Measurements from ENCODE around the gene CDK14.

The CDK14 gene

DNA sequence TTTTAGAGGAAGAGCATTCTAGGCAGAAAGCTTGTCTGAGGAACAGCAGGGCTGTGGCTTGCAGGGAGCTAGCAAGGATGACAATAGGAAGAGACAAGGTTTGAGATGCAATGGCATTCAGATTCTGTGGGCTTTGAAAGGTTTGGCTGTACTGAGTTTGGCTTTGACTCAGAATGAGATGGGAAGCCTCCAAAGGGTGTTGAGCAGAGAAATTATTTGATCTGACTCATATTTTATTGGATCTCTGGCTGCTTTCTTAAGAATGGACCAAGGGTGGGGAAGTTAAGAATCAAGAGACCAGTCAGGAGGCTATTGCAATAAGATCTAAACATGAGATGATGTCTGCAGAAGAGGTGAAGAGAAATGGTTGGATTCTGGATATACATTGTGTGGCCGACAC is 273.2 kb downstream of the CDK14 start:
- H3K4me3 Mint-ChIP-seq = no peak overlapping the region
- H3K4me1 Mint-ChIP-seq (ENCODE audit: low read depth) = no peaks in the 10 kb centered on the region
- peaks cover 15% of the 10 kb centered on the region for H3K9me3 Mint-ChIP-seq
- no peak overlapping the region for H3K27ac Mint-ChIP-seq
- H3K27me3 Mint-ChIP-seq = no peaks in the 10 kb centered on the region
- H3K36me3 Mint-ChIP-seq (ENCODE audit: low read depth) = no peaks in the 10 kb centered on the region

DNA sequence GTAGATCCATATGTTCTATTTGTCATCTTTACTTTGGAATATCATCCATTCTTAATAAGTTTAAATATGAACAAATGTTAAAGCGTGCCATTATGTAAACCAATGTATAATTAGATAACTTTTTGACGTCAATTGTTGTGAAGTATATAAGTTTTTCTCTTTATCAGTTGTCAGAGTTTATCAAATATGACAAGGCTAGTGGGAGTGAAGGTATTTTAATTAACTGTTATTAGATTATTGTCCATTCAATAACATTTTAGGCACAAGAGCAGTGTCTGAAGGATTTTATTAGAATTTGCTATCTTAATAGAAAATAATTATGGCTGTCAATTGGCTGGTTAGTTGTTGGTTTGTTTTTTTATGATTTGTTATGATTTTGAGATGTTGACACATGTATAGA is 280.6 kb downstream of the CDK14 start:
- Mint-ChIP-seq H3K4me3 (no peak overlapping the region), H3K4me1 (ENCODE audit: low read depth) (no peaks in the 10 kb centered on the region), H3K9me3 (no peaks in the 10 kb centered on the region), H3K36me3 (ENCODE audit: low read depth) (no peaks in the 10 kb centered on the region), H3K27me3 (no peaks in the 10 kb centered on the region), H3K27ac (no peak overlapping the region)

- no peaks in the 10 kb centered on the region for H3K27me3 Mint-ChIP-seq
- H3K4me1 Mint-ChIP-seq (ENCODE audit: low read depth) = no peaks in the 10 kb centered on the region
- H3K9me3 Mint-ChIP-seq = no peaks in the 10 kb centered on the region
- no peak overlapping the region for H3K4me3 Mint-ChIP-seq
- H3K36me3 Mint-ChIP-seq (ENCODE audit: low read depth) = no peaks in the 10 kb centered on the region
- H3K27ac Mint-ChIP-seq = no peak overlapping the region
These were observed 281.1 kb downstream of the CDK14 start for GRCh38 chr7:90877201-90877600.

DNA sequence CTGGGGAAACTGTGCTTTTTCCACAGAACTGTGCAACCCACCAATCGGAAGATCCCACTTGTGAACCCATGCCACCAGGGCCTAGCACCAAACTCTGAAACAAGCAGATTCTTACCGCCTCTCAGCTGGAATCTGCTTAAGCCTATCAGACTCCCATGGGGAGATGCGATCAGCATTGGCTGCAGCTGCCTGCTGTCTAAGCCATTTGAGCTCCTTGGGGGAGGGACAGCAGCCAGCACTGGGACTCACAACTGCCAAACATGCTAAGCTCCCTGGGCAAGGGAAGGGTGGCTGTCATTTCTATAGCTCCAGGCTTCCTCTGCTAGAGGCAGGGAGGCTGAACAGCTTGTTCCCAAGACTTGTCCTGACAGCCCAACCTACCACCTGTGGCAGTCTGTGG is 283.8 kb downstream of the CDK14 start:
- Mint-ChIP-seq H3K9me3 (no peaks in the 10 kb centered on the region), H3K36me3 (ENCODE audit: low read depth) (no peaks in the 10 kb centered on the region), H3K27me3 (no peaks in the 10 kb centered on the region), H3K4me1 (ENCODE audit: low read depth) (no peaks in the 10 kb centered on the region), H3K27ac (no peak overlapping the region), H3K4me3 (no peak overlapping the region)

DNA sequence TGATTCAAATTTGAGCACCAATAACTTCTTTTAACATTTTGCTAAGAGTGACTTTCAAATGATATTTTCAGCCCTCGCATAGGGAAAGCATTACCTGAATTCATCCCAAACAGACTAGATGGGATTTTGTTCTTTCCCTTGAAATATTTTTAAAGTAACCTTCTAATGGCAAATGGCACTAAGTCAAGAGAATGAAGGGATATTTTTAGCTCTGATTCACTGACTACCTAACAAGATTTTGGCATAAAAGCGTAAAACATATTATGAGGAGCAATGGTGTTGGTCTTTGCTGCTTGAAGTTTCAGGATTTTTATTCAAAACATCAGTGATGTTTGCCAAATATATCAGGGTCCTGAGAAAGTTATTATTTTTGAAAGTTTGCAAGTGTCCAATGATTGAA is 290.3 kb downstream of the CDK14 start:
- Mint-ChIP-seq H3K4me3 (no peak overlapping the region), H3K36me3 (ENCODE audit: low read depth) (no peaks in the 10 kb centered on the region), H3K27ac (no peak overlapping the region), H3K9me3 (peaks cover 4% of the 10 kb centered on the region), H3K27me3 (no peaks in the 10 kb centered on the region), H3K4me1 (ENCODE audit: low read depth) (no peaks in the 10 kb centered on the region)

DNA sequence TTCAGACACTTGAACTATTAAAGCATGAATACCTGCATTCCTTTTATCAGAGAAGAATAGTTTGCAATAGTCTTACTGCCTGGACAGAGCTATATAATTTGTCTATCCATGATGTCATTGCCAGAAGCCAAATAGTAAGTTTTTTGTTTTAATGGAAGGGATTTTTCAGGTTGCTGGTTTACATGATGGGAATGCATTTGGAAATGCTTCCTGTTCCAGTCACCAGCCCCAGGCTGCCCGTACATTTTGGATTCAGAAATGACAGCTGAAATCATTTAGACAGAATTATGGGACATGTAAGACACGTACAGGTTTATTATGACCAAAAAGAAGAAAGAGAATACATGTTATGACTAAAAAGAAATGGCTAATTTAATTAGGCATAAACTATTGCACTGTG is 293.1 kb downstream of the CDK14 start:
- Mint-ChIP-seq H3K9me3 (peaks cover 4% of the 10 kb centered on the region), H3K4me1 (ENCODE audit: low read depth) (no peaks in the 10 kb centered on the region), H3K36me3 (ENCODE audit: low read depth) (no peaks in the 10 kb centered on the region), H3K27me3 (no peaks in the 10 kb centered on the region), H3K27ac (no peak overlapping the region), H3K4me3 (no peak overlapping the region)

DNA sequence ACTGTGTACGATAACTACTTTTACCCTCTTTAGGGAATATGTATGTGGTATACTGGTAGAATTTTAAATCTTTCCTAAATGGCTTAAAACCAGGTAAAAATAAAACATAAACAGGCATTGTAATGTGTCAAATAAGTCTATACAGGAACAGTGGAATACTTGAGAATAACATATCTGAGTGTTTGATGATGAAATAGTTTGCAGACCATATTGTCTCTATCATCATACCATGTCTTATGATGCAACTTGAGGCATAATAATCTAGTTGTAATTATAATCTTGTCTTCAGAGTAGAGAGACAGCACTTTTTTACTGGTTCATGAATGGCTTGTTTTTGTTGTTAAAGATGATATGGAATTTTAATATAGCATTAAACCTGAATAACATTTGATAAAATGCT is 293.5 kb downstream of the CDK14 start:
- Mint-ChIP-seq H3K4me1 (ENCODE audit: low read depth) (no peaks in the 10 kb centered on the region), H3K27ac (no peak overlapping the region), H3K36me3 (ENCODE audit: low read depth) (no peaks in the 10 kb centered on the region), H3K27me3 (no peaks in the 10 kb centered on the region), H3K9me3 (peaks cover 4% of the 10 kb centered on the region), H3K4me3 (no peak overlapping the region)

DNA sequence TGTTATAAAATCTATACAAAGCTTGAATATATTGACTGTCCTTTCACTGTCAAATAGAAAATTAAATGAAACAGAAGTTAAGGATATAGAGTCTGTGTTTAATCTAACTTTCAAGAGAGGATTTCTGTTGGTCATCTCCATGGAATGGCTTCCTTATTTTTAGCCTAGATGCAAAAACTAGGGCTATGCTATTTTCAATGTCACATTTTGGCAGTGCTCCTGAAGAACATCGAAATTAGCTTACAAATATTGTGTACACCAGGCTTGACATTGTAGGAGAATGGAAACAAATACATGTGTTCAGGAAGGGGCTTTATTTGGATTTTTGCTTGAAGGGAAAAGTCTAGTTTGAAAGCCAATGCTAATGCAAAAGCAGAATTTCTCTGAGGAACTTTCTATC is 295.4 kb downstream of the CDK14 start:
- H3K27ac Mint-ChIP-seq = no peak overlapping the region
- H3K36me3 Mint-ChIP-seq (ENCODE audit: low read depth) = no peaks in the 10 kb centered on the region
- no peak overlapping the region for H3K4me3 Mint-ChIP-seq
- H3K9me3 Mint-ChIP-seq = peaks cover 4% of the 10 kb centered on the region
- no peaks in the 10 kb centered on the region for H3K4me1 Mint-ChIP-seq (ENCODE audit: low read depth)
- H3K27me3 Mint-ChIP-seq = no peaks in the 10 kb centered on the region

DNA sequence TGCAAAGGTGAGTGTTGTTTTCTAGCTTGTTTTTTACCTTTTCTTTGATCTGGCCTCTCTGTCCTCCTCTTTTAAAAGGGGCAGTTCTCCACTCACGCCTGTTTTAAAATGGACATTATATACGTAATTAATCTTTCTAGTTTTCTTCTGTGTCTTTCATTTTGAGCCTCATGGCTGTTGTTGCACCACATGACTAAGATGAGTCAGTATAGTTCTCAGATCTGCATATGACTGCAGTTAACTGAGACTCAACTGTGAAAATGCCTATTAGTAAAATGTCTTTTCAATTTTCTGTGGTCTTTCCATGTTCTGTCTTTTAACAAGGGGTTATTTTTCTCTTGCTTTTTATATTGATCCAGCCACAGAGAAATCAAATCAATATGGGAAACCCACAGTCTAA is 296.1 kb downstream of the CDK14 start:
- Mint-ChIP-seq H3K36me3 (ENCODE audit: low read depth) (no peaks in the 10 kb centered on the region), H3K27me3 (no peaks in the 10 kb centered on the region), H3K4me3 (no peak overlapping the region), H3K4me1 (ENCODE audit: low read depth) (no peaks in the 10 kb centered on the region), H3K9me3 (peaks cover 4% of the 10 kb centered on the region), H3K27ac (no peak overlapping the region)

- Mint-ChIP-seq H3K9me3 (no peaks in the 10 kb centered on the region), H3K4me3 (no peak overlapping the region), H3K27ac (no peak overlapping the region), H3K36me3 (ENCODE audit: low read depth) (no peaks in the 10 kb centered on the region), H3K4me1 (ENCODE audit: low read depth) (no peaks in the 10 kb centered on the region), H3K27me3 (no peaks in the 10 kb centered on the region)
These were observed 298.0 kb downstream of the CDK14 start for GRCh38 chr7:90894122-90894521.

DNA sequence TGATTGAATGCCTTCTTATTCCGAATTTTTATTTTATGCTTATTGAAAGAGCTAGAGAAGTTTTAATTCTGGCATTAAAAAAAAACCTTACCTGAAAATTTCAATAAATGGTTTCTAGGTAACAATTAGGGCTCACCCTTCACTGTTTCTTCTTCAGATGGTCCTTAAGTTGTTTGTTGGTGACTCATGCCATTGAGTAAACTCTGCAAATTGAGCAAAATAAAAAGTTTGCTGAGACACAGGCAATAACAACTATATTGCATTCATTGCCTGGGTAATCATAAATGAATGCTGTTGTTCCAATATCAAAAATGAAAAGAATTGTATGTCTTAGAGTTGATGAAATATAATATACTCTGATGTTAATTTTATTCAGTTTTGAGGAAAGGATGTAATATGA is 300.3 kb downstream of the CDK14 start:
- Mint-ChIP-seq H3K27ac (no peak overlapping the region), H3K9me3 (peaks cover 5% of the 10 kb centered on the region), H3K27me3 (no peaks in the 10 kb centered on the region)

DNA sequence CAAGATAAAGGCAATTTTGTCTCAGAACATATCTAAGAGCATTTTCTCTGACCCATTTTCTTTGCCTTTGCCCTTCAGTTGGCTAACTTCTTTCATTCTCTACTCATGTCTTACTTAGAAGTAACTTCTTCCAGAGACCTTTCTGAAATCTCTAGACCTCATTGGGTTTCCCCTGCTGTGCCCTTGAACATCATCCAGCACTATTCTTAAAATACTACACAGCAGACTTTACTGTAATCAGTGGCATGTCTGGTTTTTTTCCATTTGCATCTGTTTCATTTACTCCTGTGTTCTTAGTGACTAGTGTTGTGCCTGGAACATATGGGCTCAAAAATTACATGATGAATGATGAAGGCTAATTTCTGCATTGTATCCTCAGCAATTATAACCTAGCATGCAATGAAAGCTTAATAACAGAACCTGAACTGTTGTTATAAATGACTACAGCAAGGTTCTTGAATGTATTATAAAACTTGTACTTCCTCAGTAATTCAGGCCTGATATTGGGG is 301.9 kb downstream of the CDK14 start:
- Mint-ChIP-seq H3K27me3 (no peaks in the 10 kb centered on the region), H3K4me1 (ENCODE audit: low read depth) (no peaks in the 10 kb centered on the region), H3K4me3 (no peak overlapping the region), H3K27ac (peak overlapping the region; percentile 10), H3K9me3 (peaks cover 5% of the 10 kb centered on the region), H3K36me3 (ENCODE audit: low read depth) (no peaks in the 10 kb centered on the region)

More for the DNA sequence above, 300.3 kb downstream of the CDK14 start:
- Mint-ChIP-seq H3K36me3 (ENCODE audit: low read depth) (no peaks in the 10 kb centered on the region), H3K4me3 (no peak overlapping the region), H3K4me1 (ENCODE audit: low read depth) (no peaks in the 10 kb centered on the region)

GRCh38 chr7:90900628-90901356 is 304.7 kb downstream of the CDK14 start:
- no peaks in the 10 kb centered on the region for H3K4me1 Mint-ChIP-seq (ENCODE audit: low read depth)
- H3K36me3 Mint-ChIP-seq (ENCODE audit: low read depth) = no peaks in the 10 kb centered on the region
- no peak overlapping the region for H3K27ac Mint-ChIP-seq
- H3K27me3 Mint-ChIP-seq = no peaks in the 10 kb centered on the region
- no peak overlapping the region for H3K4me3 Mint-ChIP-seq
- H3K9me3 Mint-ChIP-seq = peaks cover 5% of the 10 kb centered on the region

GRCh38 chr7:90903841-90904240 is 307.7 kb downstream of the CDK14 start:
- Mint-ChIP-seq H3K9me3 (peaks cover 5% of the 10 kb centered on the region), H3K4me1 (ENCODE audit: low read depth) (no peaks in the 10 kb centered on the region), H3K27ac (no peak overlapping the region), H3K36me3 (ENCODE audit: low read depth) (no peaks in the 10 kb centered on the region), H3K27me3 (no peaks in the 10 kb centered on the region), H3K4me3 (no peak overlapping the region)

GRCh38 chr7:90910136-90910535 is 314.0 kb downstream of the CDK14 start:
- no peaks in the 10 kb centered on the region for H3K4me1 Mint-ChIP-seq (ENCODE audit: low read depth)
- H3K9me3 Mint-ChIP-seq = no peaks in the 10 kb centered on the region
- no peaks in the 10 kb centered on the region for H3K36me3 Mint-ChIP-seq (ENCODE audit: low read depth)
- no peak overlapping the region for H3K4me3 Mint-ChIP-seq
- no peak overlapping the region for H3K27ac Mint-ChIP-seq
- H3K27me3 Mint-ChIP-seq = no peaks in the 10 kb centered on the region

DNA sequence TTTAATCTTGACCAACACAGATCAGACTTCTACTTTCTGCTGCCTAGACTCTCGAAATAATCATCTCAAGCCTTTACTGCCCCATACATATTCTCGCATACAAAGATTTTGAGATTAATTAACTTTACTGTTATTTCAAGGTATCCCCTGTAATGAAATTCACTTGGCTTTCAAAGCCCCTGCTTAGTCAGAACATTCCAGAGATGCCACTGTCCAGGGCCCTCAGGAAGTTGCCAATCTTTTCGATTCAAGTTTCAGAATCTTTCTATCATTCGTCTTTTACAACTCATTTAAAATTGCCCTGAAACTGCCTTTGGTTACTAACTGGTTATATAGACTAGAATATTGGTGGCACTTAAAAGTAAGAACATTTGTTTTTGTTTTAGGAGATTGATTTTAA is 320.2 kb downstream of the CDK14 start:
- Mint-ChIP-seq H3K27ac (no peak overlapping the region), H3K27me3 (no peaks in the 10 kb centered on the region), H3K36me3 (ENCODE audit: low read depth) (no peaks in the 10 kb centered on the region), H3K4me1 (ENCODE audit: low read depth) (no peaks in the 10 kb centered on the region), H3K9me3 (no peaks in the 10 kb centered on the region), H3K4me3 (no peak overlapping the region)

Data from stimulated activated naive CD8-positive, alpha-beta T cell treated with anti-CD3 and anti-CD28 coated beads, Interleukin-15, Interleukin-2, amounts not matched to agents 100 ng/mL and 50 ng/mL, for 24 hours (primary cell).